ENCODE measurements around the gene MTHFD2.
A peak's percentile ranks its signal among the peaks of the same experiment; 100 is the strongest.
"Not testable (repeated sequence)": the region's sequence is repeated elsewhere in the genome, so short reads cannot be mapped to it uniquely, and the experiment has no call there.

Gene MTHFD2

DNA sequence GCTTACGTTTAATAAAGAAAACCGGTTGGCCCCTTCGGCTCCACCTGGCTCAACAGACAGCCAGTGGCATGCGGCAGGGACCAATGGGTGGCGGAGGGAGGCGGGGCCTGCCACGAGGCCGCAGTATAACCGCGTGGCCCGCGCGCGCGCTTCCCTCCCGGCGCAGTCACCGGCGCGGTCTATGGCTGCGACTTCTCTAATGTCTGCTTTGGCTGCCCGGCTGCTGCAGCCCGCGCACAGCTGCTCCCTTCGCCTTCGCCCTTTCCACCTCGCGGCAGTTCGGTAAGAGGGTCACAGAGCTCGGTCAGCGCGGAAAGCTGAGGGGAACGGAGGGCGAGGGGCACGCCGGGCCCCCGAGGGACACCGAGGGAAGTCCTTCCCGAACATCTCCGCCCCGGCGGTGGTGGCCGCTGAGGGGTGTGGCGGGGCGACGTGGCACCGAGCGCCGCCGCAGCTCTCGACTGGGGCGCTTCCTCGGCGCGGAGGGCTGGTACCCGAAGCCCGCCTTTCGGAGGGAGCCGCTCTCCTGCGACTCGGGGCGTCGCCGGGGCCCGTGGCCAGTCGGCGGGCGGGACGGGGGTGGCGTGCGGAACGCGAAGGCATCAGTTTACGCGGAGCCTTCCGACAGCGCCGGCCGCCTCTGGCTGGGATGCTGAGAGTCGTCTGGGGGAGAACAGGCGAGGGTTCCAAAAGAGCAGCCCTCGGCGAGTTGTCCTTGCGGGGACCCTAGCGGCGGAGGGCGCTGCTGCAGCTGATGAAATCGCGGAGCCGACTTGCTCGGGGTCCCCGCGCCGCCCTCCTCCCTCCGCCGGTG lies at the start of gene MTHFD2:
Gene MTHFD2 (plus strand): TSS at position 155 of the 814 bp plus-strand sequence. CDS start 27 bp downstream, at position 182.
- DNase-seq (ENCODE audit: low read depth): peak; percentile 89

GRCh38 chr2:74149247-74149525 lies 49.2 kb upstream of the MTHFD2 start:
- no peak for DNase-seq (ENCODE audit: low read depth)

GRCh38 chr2:74149570-74150319 lies 48.7 kb upstream of the MTHFD2 start:
- no peak for DNase-seq (ENCODE audit: low read depth)

- no peak for DNase-seq (ENCODE audit: low read depth)
These were observed 45.5 kb upstream of the MTHFD2 start for GRCh38 chr2:74152954-74153353.

- no peak for DNase-seq (ENCODE audit: low read depth)
These were observed 42.6 kb upstream of the MTHFD2 start for GRCh38 chr2:74155830-74156229.

- no peak for DNase-seq (ENCODE audit: low read depth)
These were observed 35.5 kb upstream of the MTHFD2 start for GRCh38 chr2:74162951-74163350.

DNA sequence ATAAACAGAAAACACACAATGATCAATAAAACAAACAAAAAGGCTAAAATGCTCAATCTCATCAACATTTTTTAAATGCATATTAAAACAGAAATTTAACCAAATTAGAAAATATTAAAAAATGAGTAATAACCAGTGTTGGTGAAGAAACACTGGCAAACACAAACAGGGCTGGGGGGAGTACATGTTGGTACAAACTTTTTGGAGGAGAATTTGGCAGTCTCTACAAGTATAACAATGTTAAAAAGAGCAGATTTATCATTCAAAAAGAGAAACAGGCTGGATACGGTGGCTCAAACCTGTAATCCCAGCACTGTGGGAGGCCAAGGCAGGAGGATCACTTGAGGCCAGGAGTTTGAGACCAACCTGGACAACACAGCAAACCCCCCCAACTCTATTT lies 33.7 kb upstream of the MTHFD2 start:
- no peak for DNase-seq (ENCODE audit: low read depth)

DNA sequence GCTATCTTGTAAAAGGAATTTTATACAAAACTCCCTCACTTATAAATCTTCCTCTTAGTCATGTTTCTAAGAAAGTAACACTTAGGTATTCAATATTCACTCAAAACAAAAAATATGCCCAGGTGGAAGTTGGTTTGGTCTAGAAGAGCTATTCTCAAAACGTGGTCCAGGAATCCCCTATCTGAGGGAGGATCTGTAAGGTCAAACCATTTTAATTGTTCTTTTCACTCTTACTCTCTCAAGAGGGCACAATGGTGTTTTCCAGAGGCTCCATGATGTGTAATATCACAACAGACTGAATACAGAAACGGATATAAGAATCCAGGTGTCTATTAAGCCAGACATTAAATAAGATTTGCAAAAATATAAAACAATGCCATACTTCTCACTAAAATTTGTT lies 29.7 kb upstream of the MTHFD2 start:
- no peak for DNase-seq (ENCODE audit: low read depth)

DNA sequence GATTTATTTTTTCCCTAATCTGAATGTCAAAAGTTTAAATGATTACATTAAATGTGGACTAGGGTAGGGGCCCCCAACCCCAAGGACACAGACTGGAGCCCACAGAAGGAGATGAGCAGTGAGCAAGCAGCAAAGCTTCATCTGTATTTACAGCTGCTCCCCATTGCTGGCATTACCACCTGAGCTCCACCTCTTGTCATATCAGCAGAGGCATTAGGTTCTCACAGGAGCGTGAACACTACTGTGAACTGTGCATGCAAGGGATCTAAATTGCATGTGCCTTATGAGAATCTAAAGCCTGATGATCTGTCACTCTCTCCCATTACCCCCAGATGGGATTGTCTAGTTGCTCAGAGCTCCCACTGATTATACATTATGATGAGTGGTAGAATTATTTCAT lies 23.5 kb upstream of the MTHFD2 start:
- no peak for DNase-seq (ENCODE audit: low read depth)

- DNase-seq (ENCODE audit: low read depth): no peak
These were observed 20.7 kb upstream of the MTHFD2 start for GRCh38 chr2:74177696-74178095.

- DNase-seq (ENCODE audit: low read depth): peak; percentile 97
These were observed 20.0 kb upstream of the MTHFD2 start, which contains the start of gene MOB1A for GRCh38 chr2:74178211-74179062. TSS of gene MOB1A (minus strand) at chr2:74178879. CDS start at chr2:74178674, 205 bp downstream.

- DNase-seq (ENCODE audit: low read depth): no peak
These were observed 19.2 kb upstream of the MTHFD2 start for GRCh38 chr2:74179063-74179865.

DNA sequence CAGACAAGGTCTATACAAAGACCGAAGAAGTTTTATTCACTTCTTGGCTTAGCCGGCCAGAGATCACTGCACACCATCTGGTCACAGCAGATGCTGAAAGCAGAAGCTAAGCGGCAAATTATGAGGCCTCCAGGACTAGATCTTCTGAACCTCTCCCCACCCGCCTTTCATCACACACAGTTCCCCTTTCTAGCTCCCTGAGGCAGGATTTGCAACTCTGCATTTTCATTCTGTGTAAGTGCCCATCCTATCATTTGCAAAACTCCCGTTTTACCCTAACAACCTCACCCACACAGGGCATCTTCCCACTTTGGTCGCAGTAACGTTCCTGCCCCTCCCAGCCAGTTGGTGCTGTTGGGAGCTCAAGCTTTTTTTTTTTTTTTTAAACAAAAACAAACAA lies 16.7 kb upstream of the MTHFD2 start:
- no peak for DNase-seq (ENCODE audit: low read depth)

DNA sequence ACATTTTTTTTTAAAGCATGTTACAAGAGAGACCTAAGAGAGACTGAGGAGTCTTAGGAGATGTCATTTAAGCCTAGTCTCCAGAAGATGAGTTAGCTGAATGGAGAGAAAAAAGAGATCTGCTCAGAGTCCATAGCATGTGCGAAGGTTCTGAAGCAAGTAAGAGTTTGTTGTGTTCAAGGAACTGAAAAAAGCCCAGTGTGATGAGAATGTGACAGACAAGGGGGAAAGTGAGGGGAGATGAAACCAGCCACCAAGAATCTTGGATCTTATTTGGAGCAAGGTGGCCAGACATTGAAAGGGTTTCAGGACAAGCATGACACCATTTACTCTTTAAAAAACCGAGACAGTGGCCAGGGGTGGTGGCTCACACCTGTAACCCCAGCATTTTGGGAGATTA lies 14.5 kb upstream of the MTHFD2 start:
- DNase-seq (ENCODE audit: low read depth): no peak

DNA sequence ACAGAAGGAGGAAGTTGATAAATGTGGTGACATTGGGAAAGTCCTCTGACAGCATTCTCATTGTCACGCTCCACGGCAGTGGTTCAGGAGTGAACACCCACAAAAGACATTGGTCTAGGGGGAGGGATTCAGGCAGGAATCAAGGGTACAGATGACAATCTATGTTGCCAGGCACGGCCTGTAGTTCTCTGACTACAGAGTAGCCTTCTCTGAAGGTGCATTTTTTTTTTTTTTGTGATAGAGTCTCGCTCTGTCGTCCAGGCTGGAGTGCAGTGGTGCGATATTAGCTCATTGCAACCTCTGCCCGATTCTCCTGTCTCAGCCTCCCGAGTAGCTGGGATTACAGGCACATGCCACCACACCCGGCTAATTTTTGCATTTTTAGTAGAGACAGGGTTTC lies 12.4 kb upstream of the MTHFD2 start:
- no peak for DNase-seq (ENCODE audit: low read depth)

- not testable (repeated sequence) for DNase-seq (ENCODE audit: low read depth)
These were observed 11.7 kb upstream of the MTHFD2 start for GRCh38 chr2:74186706-74187105.

DNA sequence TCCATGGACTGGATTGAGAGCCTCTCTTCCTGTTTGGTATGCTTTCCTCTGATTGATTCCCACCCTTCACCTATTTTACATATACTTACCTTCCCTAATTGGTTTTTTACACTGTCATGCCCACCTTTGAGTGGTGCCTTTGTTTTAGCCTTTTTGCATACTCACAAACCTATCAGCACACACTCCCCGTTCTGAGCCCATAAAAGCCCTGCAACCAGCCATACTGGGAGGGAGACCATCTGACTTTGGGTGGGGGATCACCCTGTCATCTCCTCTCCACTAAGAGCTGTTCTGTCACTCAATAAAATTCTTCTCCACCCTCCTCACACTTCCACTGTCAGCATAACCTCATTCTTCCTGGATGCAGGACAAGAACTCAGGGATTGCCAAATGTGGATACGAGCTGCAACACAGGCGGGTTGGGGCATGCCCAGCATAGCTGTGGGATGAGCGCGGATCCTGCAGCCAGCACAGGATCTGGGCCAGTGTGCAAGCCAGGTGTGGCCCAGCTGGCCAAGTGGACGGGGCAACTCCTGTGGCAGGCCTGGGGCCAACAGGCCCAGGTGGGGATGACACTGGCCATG lies 10.3 kb upstream of the MTHFD2 start:
- no peak for DNase-seq (ENCODE audit: low read depth)

DNA sequence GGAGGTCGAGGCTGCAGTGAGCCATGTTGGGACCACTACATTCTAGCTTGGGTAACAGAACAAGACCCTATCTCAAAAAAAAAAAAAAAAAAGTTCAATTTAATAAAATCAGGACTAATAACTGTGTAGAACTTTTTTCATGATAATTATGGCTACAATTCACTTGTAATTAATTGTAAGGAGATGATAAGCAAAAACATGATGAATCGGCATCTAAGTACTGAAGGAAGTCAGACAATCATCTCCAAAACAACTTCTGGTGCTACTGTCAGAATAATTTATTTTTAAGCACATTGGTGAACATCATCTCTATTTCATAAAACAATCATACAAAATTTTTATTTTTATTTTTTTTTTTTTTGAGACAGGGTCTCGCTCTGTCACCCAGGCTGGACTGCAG lies 9.7 kb upstream of the MTHFD2 start:
- DNase-seq (ENCODE audit: low read depth): no peak

DNA sequence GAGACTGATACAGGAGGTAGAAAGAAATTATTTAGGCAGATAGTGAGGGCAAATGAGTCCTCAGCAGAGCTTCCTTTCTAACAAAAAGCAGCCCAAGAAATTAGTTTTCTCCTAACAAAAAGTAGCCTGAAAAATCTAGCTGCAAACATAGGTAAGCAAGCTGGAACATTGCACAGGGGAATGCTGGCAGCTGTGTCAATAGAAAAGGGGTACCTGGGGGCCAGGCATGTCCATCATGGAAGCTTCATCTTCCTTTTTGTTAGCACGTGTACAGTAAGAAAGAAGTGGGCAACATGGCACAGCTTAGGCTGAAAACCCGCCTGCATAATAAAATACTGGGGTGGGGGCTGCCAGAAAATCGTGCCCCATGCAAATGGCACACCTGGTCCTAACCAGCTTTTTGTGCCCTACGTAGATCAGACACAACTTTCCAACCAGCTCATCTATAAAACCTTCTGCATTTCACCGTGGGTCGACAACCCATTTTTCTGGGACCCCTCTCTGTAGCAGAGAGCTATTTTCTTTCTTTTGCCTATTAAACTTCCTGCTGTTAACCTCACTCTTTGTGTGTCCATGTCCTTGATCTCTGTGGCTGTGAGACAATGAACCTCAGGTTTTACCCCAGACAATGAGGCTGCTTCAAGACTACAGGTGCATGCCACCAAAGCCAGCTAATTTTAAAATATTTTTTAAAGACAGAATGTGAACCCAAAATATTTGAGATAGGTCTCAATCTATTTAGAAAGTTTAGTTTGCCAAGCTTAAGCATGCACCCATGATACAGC lies 6.6 kb upstream of the MTHFD2 start:
- DNase-seq (ENCODE audit: low read depth): no peak

DNA sequence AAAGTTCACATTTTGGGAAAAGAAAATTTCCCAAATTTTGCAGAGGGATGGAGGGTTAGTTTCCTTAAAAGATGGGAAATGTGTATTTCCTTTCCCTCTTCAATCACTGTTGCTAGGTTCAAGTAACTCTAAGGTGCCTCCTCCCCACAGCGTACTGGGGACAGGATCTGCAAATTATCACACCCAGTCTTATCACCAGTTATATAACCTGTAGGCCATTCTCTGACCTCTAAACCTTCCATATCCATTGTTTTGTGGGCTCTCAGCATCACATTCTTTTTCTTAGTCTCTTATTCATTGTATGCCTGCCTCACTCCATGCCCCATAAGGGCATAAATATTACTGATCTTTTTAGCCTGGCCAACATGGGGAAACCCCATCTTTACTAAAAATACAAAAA lies 3.6 kb upstream of the MTHFD2 start:
- DNase-seq (ENCODE audit: low read depth): no peak

GRCh38 chr2:74197049-74197448 lies 1.4 kb upstream of the MTHFD2 start:
- no peak for DNase-seq (ENCODE audit: low read depth)
